Thyroid gland (tissue), 4 donors: ENCODE data around the gene SV2A.

ENCODE experiments used
- POLR2A ChIP-seq, 2 donors: fragments of 450-650 bp; IDR thresholded peaks; one replicate each; pipeline ENCODE4 v1.6.1; 2017; ENCODE audit warnings: antibody characterized with exemption in 2 of 2, mild to moderate bottlenecking in 2 of 2, moderate library complexity in 1 of 2
- TF ChIP-seq, protein P1 (sequence below), 6 experiments: fragments of 200-600 bp in 3 of 6; fragments of 450-650 bp in 3 of 6; sonication (generic) in 3 of 6; IDR thresholded peaks; one replicate each; pipeline ENCODE4 v1.5.1; 2016 to 2019; ENCODE audit warnings: antibody characterized with exemption in 6 of 6, mild to moderate bottlenecking in 2 of 6, inconsistent platforms in 1 of 6, moderate library complexity in 1 of 6

- TF ChIP-seq, protein P1, sequence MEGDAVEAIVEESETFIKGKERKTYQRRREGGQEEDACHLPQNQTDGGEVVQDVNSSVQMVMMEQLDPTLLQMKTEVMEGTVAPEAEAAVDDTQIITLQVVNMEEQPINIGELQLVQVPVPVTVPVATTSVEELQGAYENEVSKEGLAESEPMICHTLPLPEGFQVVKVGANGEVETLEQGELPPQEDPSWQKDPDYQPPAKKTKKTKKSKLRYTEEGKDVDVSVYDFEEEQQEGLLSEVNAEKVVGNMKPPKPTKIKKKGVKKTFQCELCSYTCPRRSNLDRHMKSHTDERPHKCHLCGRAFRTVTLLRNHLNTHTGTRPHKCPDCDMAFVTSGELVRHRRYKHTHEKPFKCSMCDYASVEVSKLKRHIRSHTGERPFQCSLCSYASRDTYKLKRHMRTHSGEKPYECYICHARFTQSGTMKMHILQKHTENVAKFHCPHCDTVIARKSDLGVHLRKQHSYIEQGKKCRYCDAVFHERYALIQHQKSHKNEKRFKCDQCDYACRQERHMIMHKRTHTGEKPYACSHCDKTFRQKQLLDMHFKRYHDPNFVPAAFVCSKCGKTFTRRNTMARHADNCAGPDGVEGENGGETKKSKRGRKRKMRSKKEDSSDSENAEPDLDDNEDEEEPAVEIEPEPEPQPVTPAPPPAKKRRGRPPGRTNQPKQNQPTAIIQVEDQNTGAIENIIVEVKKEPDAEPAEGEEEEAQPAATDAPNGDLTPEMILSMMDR (IDR thresholded peaks at IDR 0.05) = no peak
- no peak for TF ChIP-seq POLR2A (IDR thresholded peaks at IDR 0.05)
Measured at GRCh38 chr1:149942885-149943284, 25.2 kb upstream of the SV2A start.
